ENCODE measurements around the gene MMP8.

DNA sequence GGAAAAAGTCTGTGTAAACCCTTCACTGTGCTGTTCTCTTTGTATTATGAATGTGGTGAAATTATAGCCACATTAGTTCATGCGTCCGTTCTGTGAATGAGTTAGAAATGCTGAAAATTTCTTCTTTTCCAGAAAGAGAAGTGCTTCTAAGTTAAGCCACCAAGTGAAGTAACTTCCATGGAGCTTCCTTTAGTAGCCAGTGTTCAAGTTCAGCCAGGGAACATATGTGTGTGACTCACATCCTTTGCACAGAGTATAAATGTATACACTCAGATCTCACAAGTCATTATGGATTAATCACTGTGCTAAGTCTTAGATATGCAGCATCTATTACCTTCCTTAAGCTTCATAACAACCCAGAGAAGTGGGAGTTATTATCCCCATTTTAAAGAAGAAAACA, 3.1 kb upstream of the MMP8 start:
- TF ChIP-seq, protein P1, sequence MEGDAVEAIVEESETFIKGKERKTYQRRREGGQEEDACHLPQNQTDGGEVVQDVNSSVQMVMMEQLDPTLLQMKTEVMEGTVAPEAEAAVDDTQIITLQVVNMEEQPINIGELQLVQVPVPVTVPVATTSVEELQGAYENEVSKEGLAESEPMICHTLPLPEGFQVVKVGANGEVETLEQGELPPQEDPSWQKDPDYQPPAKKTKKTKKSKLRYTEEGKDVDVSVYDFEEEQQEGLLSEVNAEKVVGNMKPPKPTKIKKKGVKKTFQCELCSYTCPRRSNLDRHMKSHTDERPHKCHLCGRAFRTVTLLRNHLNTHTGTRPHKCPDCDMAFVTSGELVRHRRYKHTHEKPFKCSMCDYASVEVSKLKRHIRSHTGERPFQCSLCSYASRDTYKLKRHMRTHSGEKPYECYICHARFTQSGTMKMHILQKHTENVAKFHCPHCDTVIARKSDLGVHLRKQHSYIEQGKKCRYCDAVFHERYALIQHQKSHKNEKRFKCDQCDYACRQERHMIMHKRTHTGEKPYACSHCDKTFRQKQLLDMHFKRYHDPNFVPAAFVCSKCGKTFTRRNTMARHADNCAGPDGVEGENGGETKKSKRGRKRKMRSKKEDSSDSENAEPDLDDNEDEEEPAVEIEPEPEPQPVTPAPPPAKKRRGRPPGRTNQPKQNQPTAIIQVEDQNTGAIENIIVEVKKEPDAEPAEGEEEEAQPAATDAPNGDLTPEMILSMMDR (IDR thresholded peaks at IDR 0.05) = no peak
- TF ChIP-seq POLR2A (IDR thresholded peaks at IDR 0.05) = no peak

Measured in heart left ventricle (tissue), 13 donors.